GM23338 (cell line): ENCODE measurements around the gene EVI5. TPM values are rescaled to one million over a fixed set of nuclear protein-coding genes. Genes with fewer than 3 reads are reported as not detected.

ENCODE experiments used
- ATAC-seq: fragments of 200-7000 bp; cut with Tn5 transposase; 3 replicates; pipeline ENCODE4 v1.9.1; 2020
- DNase-seq: peaks from one replicate; pipeline ENCODE4 v3.0.0-alpha.2; 2015; ENCODE audit warnings: low spot score
- H2AFZ ChIP-seq: fragments of 200-600 bp; sonication (generic); 2 replicates; pipeline ENCODE4 v1.8.0; 2016; ENCODE audit warnings: antibody characterized with exemption, mild to moderate bottlenecking, moderate library complexity
- H3F3A ChIP-seq: fragments of 200-600 bp; sonication (generic); replicated peaks from 2 replicates; pipeline ENCODE4 v1.8.0; 2017; ENCODE audit warnings: antibody characterized with exemption, mixed run types, low read depth
- H3K27ac ChIP-seq: fragments of 200-600 bp; sonication (generic); 2 replicates; pipeline ENCODE4 v1.6.1; 2016; ENCODE audit warnings: low read depth
- H3K27me3 ChIP-seq: fragments of 200-600 bp; sonication (generic); 2 replicates; pipeline ENCODE4 v1.8.0; 2016; ENCODE audit warnings: mild to moderate bottlenecking, mixed run types, moderate library complexity; ENCODE audit not compliant: insufficient read depth
- H3K36me3 ChIP-seq: fragments of 200-600 bp; sonication (generic); 2 replicates; pipeline ENCODE4 v1.8.0; 2016; ENCODE audit warnings: mild to moderate bottlenecking; ENCODE audit not compliant: insufficient read depth
- H3K4me1 ChIP-seq: fragments of 200-600 bp; sonication (generic); 2 replicates; pipeline ENCODE4 v1.8.0; 2016; ENCODE audit warnings: mild to moderate bottlenecking, moderate library complexity; ENCODE audit not compliant: insufficient read depth
- H3K4me2 ChIP-seq: fragments of 200-600 bp; sonication (generic); 2 replicates; pipeline ENCODE4 v1.7.1; 2017; ENCODE audit warnings: mixed run types
- H3K4me3 ChIP-seq: fragments of 200-600 bp; sonication (generic); 2 replicates; pipeline ENCODE4 v1.6.1; 2016; ENCODE audit warnings: mixed run types
- H3K79me2 ChIP-seq: fragments of 200-600 bp; sonication (generic); replicated peaks from 2 replicates; pipeline ENCODE4 v1.8.0; 2017; ENCODE audit warnings: mild to moderate bottlenecking; ENCODE audit not compliant: insufficient read depth
- H3K9me2 ChIP-seq: fragments of 200-600 bp; sonication (generic); 2 replicates; pipeline ENCODE4 v1.8.0; 2017; ENCODE audit not compliant: insufficient read depth
- H4K20me1 ChIP-seq: fragments of 200-600 bp; sonication (generic); replicated peaks from 2 replicates; pipeline ENCODE4 v1.8.0; 2017; ENCODE audit warnings: mild to moderate bottlenecking; ENCODE audit not compliant: insufficient read depth
- H3K27ac Mint-ChIP-seq: 2 replicates; pipeline ENCODE4 v1.8.0; 2020; ENCODE audit warnings: inconsistent platforms, mild to moderate bottlenecking, moderate library complexity, mixed read lengths
- H3K27me3 Mint-ChIP-seq: 3 replicates; pipeline ENCODE4 v1.8.0; 2022; ENCODE audit warnings: low read depth, mild to moderate bottlenecking, moderate library complexity, mixed read lengths, inconsistent platforms; ENCODE audit not compliant: insufficient read depth, poor library complexity
- H3K36me3 Mint-ChIP-seq: 3 replicates; pipeline ENCODE4 v1.8.0; 2021; ENCODE audit warnings: low read depth, mild to moderate bottlenecking, inconsistent platforms, moderate library complexity, mixed read lengths
- H3K4me1 Mint-ChIP-seq: 3 replicates; pipeline ENCODE4 v1.8.0; 2020; ENCODE audit warnings: mild to moderate bottlenecking, inconsistent platforms, mixed read lengths
- H3K4me3 Mint-ChIP-seq: 3 replicates; pipeline ENCODE4 v1.8.0; 2021; ENCODE audit warnings: moderate library complexity, mild to moderate bottlenecking, inconsistent platforms, mixed read lengths
- H3K9me3 Mint-ChIP-seq: 3 replicates; pipeline ENCODE4 v1.8.0; 2020; ENCODE audit warnings: moderate library complexity, mild to moderate bottlenecking, inconsistent platforms, mixed read lengths
- CREB1 ChIP-seq: fragments of 250-450 bp; sonication (Bioruptor Pico); IDR thresholded peaks from 2 replicates; pipeline ENCODE4 v1.5.0; 2020; ENCODE audit warnings: low read depth, mild to moderate bottlenecking, moderate library complexity
- EZH2 ChIP-seq: fragments of 200-600 bp; sonication (generic); IDR thresholded peaks from one replicate; pipeline ENCODE4 v1.8.0; 2017; ENCODE audit warnings: antibody characterized with exemption, mild to moderate bottlenecking, low read depth; ENCODE audit not compliant: unreplicated experiment
- EZH2phosphoT487 ChIP-seq: fragments of 200-600 bp; sonication (generic); IDR thresholded peaks from one replicate; pipeline ENCODE4 v1.8.1; 2018; ENCODE audit warnings: antibody characterized with exemption; ENCODE audit not compliant: unreplicated experiment
- NANOG ChIP-seq: IDR thresholded peaks from 2 replicates; pipeline ENCODE4 v1.6.1; 2016; ENCODE audit warnings: antibody characterized with exemption, borderline replicate concordance
- POLR2AphosphoS5 ChIP-seq: IDR thresholded peaks from 2 replicates; pipeline ENCODE4 v1.6.1; 2016; ENCODE audit warnings: antibody characterized with exemption, low read depth
- STAT1 ChIP-seq: IDR thresholded peaks from one replicate; pipeline ENCODE4 v1.6.1; 2016; ENCODE audit warnings: antibody characterized with exemption; ENCODE audit not compliant: unreplicated experiment
- ZNF114 ChIP-seq: fragments of 250-450 bp; sonication (Bioruptor Pico); IDR thresholded peaks from 2 replicates; pipeline ENCODE4 v1.5.0; 2020; ENCODE audit warnings: mild to moderate bottlenecking, moderate library complexity
- ZNF331 ChIP-seq: fragments of 250-450 bp; sonication (Bioruptor Pico); IDR thresholded peaks from 2 replicates; pipeline ENCODE4 v1.5.0; 2020; ENCODE audit warnings: low read depth, mild to moderate bottlenecking, moderate library complexity
- polyA plus RNA-seq: library from polyadenylated mRNA; unstranded; fragments of >200 nt; fragmentation: Nextera tagmentation; extraction: Ambion mirVana; gene quantifications from 2 replicates; pipeline ENCODE4 v1.2.1, GENCODE V29; 2016
- total RNA-seq: library from RNA; depleted of rRNA; stranded (reverse); fragments of >200 nt; shearing (Covaris generic); gene quantifications from 2 replicates; pipeline ENCODE4 v1.2.3, GENCODE V29; 2014
- TF ChIP-seq, protein P1 (sequence below): fragments of 250-450 bp; sonication (Bioruptor Pico); IDR thresholded peaks from 2 replicates; pipeline ENCODE4 v1.5.0; 2020; ENCODE audit warnings: mild to moderate bottlenecking, moderate library complexity
- TF ChIP-seq, protein P2 (sequence below): IDR thresholded peaks from 2 replicates; pipeline ENCODE4 v1.6.1; 2016; ENCODE audit warnings: antibody characterized with exemption
- TF ChIP-seq, protein P3 (sequence below): IDR thresholded peaks from one replicate; pipeline ENCODE4 v1.6.1; 2018; ENCODE audit warnings: antibody characterized with exemption; ENCODE audit not compliant: unreplicated experiment
- TF ChIP-seq, protein P4 (sequence below), 2 experiments: fragments of 200-600 bp in 1 of 2; sonication (generic) in 1 of 2; conservative IDR thresholded peaks; 2 replicates each; pipeline versions ENCODE4 v1.5.1 to v1.6.1; 2016 to 2017; ENCODE audit warnings: antibody characterized with exemption in 2 of 2, low read depth in 2 of 2, mild to moderate bottlenecking in 2 of 2, moderate library complexity in 1 of 2

EVI5 gene
- total and polyA plus RNA-seq, 2 experiments from 2014 or later: 15.6 to 24.8 TPM

DNA sequence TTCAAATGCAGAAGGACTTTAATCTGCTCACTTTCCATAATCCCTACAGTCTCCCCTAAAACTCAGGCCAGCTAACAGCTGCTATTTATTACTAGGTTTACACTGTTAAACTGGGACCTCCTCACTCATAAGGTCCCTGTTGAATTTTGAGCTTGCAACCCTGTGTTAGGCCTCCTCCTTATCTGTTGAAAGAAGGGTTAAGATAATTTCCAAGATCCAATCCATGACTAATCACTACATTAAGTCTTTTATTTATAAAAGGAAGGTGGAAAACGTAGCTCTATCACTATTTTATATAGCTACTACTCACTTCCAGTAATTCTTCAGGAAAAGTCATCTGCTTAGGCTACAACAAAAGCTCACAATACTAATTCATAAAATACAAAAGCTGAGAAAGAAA, 79.5 kb downstream of the EVI5 start:
- Mint-ChIP-seq H3K36me3 (no peaks in the 10 kb centered on the region; the same call in 2 of the 3 replicates), H3K4me1 (peaks cover 25% of the 10 kb centered on the region; the same call in 2 of the 3 replicates), H3K27ac (peak overlapping the region; percentile 75), H3K9me3 (no peaks in the 10 kb centered on the region), H3K27me3 (no peaks in the 10 kb centered on the region), H3K4me3 (no peak overlapping the region)
- DNase-seq (no peak), ATAC-seq (no peak)
- peak overlapping the region; percentile 37 for H3K4me2 ChIP-seq
- 0 out of 2 replicates have a peak, but pooled peaks cover 6% of the 10 kb centered on the region for H3K79me2 ChIP-seq
- H2AFZ ChIP-seq: no peak overlapping the region
- no peak overlapping the region; the same call in 1 of the 2 replicates for H3K27ac ChIP-seq
- TF ChIP-seq STAT1: no peak
- TF ChIP-seq EZH2phosphoT487: no peak
- TF ChIP-seq NANOG: no peak
- TF ChIP-seq, protein P1, sequence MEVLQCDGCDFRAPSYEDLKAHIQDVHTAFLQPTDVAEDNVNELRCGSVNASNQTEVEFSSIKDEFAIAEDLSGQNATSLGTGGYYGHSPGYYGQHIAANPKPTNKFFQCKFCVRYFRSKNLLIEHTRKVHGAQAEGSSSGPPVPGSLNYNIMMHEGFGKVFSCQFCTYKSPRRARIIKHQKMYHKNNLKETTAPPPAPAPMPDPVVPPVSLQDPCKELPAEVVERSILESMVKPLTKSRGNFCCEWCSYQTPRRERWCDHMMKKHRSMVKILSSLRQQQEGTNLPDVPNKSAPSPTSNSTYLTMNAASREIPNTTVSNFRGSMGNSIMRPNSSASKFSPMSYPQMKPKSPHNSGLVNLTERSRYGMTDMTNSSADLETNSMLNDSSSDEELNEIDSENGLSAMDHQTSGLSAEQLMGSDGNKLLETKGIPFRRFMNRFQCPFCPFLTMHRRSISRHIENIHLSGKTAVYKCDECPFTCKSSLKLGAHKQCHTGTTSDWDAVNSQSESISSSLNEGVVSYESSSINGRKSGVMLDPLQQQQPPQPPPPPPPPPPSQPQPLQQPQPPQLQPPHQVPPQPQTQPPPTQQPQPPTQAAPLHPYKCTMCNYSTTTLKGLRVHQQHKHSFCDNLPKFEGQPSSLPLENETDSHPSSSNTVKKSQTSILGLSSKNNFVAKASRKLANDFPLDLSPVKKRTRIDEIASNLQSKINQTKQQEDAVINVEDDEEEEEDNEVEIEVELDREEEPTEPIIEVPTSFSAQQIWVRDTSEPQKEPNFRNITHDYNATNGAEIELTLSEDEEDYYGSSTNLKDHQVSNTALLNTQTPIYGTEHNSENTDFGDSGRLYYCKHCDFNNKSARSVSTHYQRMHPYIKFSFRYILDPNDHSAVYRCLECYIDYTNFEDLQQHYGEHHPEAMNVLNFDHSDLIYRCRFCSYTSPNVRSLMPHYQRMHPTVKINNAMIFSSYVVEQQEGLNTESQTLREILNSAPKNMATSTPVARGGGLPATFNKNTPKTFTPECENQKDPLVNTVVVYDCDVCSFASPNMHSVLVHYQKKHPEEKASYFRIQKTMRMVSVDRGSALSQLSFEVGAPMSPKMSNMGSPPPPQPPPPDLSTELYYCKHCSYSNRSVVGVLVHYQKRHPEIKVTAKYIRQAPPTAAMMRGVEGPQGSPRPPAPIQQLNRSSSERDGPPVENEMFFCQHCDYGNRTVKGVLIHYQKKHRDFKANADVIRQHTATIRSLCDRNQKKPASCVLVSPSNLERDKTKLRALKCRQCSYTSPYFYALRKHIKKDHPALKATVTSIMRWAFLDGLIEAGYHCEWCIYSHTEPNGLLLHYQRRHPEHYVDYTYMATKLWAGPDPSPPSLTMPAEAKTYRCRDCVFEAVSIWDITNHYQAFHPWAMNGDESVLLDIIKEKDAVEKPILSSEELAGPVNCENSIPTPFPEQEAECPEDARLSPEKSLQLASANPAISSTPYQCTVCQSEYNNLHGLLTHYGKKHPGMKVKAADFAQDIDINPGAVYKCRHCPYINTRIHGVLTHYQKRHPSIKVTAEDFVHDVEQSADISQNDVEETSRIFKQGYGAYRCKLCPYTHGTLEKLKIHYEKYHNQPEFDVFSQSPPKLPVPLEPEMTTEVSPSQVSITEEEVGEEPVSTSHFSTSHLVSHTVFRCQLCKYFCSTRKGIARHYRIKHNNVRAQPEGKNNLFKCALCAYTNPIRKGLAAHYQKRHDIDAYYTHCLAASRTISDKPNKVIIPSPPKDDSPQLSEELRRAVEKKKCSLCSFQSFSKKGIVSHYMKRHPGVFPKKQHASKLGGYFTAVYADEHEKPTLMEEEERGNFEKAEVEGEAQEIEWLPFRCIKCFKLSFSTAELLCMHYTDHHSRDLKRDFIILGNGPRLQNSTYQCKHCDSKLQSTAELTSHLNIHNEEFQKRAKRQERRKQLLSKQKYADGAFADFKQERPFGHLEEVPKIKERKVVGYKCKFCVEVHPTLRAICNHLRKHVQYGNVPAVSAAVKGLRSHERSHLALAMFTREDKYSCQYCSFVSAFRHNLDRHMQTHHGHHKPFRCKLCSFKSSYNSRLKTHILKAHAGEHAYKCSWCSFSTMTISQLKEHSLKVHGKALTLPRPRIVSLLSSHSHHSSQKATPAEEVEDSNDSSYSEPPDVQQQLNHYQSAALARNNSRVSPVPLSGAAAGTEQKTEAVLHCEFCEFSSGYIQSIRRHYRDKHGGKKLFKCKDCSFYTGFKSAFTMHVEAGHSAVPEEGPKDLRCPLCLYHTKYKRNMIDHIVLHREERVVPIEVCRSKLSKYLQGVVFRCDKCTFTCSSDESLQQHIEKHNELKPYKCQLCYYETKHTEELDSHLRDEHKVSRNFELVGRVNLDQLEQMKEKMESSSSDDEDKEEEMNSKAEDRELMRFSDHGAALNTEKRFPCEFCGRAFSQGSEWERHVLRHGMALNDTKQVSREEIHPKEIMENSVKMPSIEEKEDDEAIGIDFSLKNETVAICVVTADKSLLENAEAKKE (CRISPR knock-in tag): no peak
- TF ChIP-seq, protein P2, sequence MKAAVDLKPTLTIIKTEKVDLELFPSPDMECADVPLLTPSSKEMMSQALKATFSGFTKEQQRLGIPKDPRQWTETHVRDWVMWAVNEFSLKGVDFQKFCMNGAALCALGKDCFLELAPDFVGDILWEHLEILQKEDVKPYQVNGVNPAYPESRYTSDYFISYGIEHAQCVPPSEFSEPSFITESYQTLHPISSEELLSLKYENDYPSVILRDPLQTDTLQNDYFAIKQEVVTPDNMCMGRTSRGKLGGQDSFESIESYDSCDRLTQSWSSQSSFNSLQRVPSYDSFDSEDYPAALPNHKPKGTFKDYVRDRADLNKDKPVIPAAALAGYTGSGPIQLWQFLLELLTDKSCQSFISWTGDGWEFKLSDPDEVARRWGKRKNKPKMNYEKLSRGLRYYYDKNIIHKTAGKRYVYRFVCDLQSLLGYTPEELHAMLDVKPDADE: no peak
- no peak for TF ChIP-seq CREB1 (CRISPR knock-in tag)
- TF ChIP-seq ZNF114 (CRISPR knock-in tag): no peak
- no peak for TF ChIP-seq ZNF331
- no peak for TF ChIP-seq POLR2AphosphoS5
- no peak for TF ChIP-seq EZH2
- TF ChIP-seq, protein P3, sequence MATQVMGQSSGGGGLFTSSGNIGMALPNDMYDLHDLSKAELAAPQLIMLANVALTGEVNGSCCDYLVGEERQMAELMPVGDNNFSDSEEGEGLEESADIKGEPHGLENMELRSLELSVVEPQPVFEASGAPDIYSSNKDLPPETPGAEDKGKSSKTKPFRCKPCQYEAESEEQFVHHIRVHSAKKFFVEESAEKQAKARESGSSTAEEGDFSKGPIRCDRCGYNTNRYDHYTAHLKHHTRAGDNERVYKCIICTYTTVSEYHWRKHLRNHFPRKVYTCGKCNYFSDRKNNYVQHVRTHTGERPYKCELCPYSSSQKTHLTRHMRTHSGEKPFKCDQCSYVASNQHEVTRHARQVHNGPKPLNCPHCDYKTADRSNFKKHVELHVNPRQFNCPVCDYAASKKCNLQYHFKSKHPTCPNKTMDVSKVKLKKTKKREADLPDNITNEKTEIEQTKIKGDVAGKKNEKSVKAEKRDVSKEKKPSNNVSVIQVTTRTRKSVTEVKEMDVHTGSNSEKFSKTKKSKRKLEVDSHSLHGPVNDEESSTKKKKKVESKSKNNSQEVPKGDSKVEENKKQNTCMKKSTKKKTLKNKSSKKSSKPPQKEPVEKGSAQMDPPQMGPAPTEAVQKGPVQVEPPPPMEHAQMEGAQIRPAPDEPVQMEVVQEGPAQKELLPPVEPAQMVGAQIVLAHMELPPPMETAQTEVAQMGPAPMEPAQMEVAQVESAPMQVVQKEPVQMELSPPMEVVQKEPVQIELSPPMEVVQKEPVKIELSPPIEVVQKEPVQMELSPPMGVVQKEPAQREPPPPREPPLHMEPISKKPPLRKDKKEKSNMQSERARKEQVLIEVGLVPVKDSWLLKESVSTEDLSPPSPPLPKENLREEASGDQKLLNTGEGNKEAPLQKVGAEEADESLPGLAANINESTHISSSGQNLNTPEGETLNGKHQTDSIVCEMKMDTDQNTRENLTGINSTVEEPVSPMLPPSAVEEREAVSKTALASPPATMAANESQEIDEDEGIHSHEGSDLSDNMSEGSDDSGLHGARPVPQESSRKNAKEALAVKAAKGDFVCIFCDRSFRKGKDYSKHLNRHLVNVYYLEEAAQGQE: no peak
- TF ChIP-seq, protein P4, sequence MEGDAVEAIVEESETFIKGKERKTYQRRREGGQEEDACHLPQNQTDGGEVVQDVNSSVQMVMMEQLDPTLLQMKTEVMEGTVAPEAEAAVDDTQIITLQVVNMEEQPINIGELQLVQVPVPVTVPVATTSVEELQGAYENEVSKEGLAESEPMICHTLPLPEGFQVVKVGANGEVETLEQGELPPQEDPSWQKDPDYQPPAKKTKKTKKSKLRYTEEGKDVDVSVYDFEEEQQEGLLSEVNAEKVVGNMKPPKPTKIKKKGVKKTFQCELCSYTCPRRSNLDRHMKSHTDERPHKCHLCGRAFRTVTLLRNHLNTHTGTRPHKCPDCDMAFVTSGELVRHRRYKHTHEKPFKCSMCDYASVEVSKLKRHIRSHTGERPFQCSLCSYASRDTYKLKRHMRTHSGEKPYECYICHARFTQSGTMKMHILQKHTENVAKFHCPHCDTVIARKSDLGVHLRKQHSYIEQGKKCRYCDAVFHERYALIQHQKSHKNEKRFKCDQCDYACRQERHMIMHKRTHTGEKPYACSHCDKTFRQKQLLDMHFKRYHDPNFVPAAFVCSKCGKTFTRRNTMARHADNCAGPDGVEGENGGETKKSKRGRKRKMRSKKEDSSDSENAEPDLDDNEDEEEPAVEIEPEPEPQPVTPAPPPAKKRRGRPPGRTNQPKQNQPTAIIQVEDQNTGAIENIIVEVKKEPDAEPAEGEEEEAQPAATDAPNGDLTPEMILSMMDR (conservative IDR thresholded peaks at IDR 0.05; ENCODE audit: low read depth in 2 of 2): no peak
- no peaks in the 10 kb centered on the region for H3K36me3 ChIP-seq
- H3K27me3 ChIP-seq: no peaks in the 10 kb centered on the region
- no peaks in the 10 kb centered on the region for H3F3A ChIP-seq
- no peak overlapping the region for H3K4me3 ChIP-seq
- peaks cover 17% of the 10 kb centered on the region; the same call in 1 of the 2 replicates for H3K4me1 ChIP-seq
- no peaks in the 10 kb centered on the region for H4K20me1 ChIP-seq
- no peaks in the 10 kb centered on the region for H3K9me2 ChIP-seq
